ENCODE measurements around the gene TEX51.

Gene TEX51

GRCh38 chr2:126858991-126859390, 39.7 kb upstream of the TEX51 start:
- Histone ChIP-seq H3K27me3 (ENCODE audit: control insufficient read depth, insufficient read depth, low read length) (no peaks in the 10 kb centered on the region), H3K4me3 (ENCODE audit: low read depth, low read length) (no peak overlapping the region)

GRCh38 chr2:126859631-126860030, 39.1 kb upstream of the TEX51 start:
- Histone ChIP-seq H3K9me3 (ENCODE audit: control insufficient read depth, insufficient read depth, low read length) (no peaks in the 10 kb centered on the region), H3K27me3 (ENCODE audit: control insufficient read depth, insufficient read depth, low read length) (no peaks in the 10 kb centered on the region), H3K36me3 (ENCODE audit: control insufficient read depth, insufficient read depth, low read length) (no peaks in the 10 kb centered on the region), H3K4me1 (ENCODE audit: control insufficient read depth, insufficient read depth, low read length) (no peaks in the 10 kb centered on the region), H3K9ac (ENCODE audit: low read depth, low read length) (no peak overlapping the region), H3K4me3 (ENCODE audit: low read depth, low read length) (no peak overlapping the region)

More at GRCh38 chr2:126858991-126859390, 39.7 kb upstream of the TEX51 start:
- Histone ChIP-seq H3K9ac (ENCODE audit: low read depth, low read length) (no peak overlapping the region), H3K9me3 (ENCODE audit: control insufficient read depth, insufficient read depth, low read length) (no peaks in the 10 kb centered on the region), H3K4me1 (ENCODE audit: control insufficient read depth, insufficient read depth, low read length) (no peaks in the 10 kb centered on the region), H3K36me3 (ENCODE audit: control insufficient read depth, insufficient read depth, low read length) (no peaks in the 10 kb centered on the region)

GRCh38 chr2:126860385-126860784, 38.3 kb upstream of the TEX51 start:
- Histone ChIP-seq H3K4me1 (ENCODE audit: control insufficient read depth, insufficient read depth, low read length) (no peaks in the 10 kb centered on the region), H3K9ac (ENCODE audit: low read depth, low read length) (no peak overlapping the region), H3K4me3 (ENCODE audit: low read depth, low read length) (no peak overlapping the region), H3K36me3 (ENCODE audit: control insufficient read depth, insufficient read depth, low read length) (no peaks in the 10 kb centered on the region), H3K27me3 (ENCODE audit: control insufficient read depth, insufficient read depth, low read length) (no peaks in the 10 kb centered on the region), H3K9me3 (ENCODE audit: control insufficient read depth, insufficient read depth, low read length) (no peaks in the 10 kb centered on the region)

GRCh38 chr2:126862730-126863129, 36.0 kb upstream of the TEX51 start:
- H3K9me3 ChIP-seq (ENCODE audit: control insufficient read depth, insufficient read depth, low read length) = no peaks in the 10 kb centered on the region
- no peak overlapping the region for H3K4me3 ChIP-seq (ENCODE audit: low read depth, low read length)
- no peaks in the 10 kb centered on the region for H3K4me1 ChIP-seq (ENCODE audit: control insufficient read depth, insufficient read depth, low read length)
- H3K27me3 ChIP-seq (ENCODE audit: control insufficient read depth, insufficient read depth, low read length) = no peaks in the 10 kb centered on the region
- H3K36me3 ChIP-seq (ENCODE audit: control insufficient read depth, insufficient read depth, low read length) = no peaks in the 10 kb centered on the region
- no peak overlapping the region for H3K9ac ChIP-seq (ENCODE audit: low read depth, low read length)

GRCh38 chr2:126863336-126864015, 35.2 kb upstream of the TEX51 start:
- no peaks in the 10 kb centered on the region for H3K27me3 ChIP-seq (ENCODE audit: control insufficient read depth, insufficient read depth, low read length)
- H3K4me1 ChIP-seq (ENCODE audit: control insufficient read depth, insufficient read depth, low read length) = no peaks in the 10 kb centered on the region
- H3K9me3 ChIP-seq (ENCODE audit: control insufficient read depth, insufficient read depth, low read length) = no peaks in the 10 kb centered on the region
- H3K36me3 ChIP-seq (ENCODE audit: control insufficient read depth, insufficient read depth, low read length) = no peaks in the 10 kb centered on the region
- H3K9ac ChIP-seq (ENCODE audit: low read depth, low read length) = no peak overlapping the region
- no peak overlapping the region for H3K4me3 ChIP-seq (ENCODE audit: low read depth, low read length)

- H3K9me3 ChIP-seq (ENCODE audit: control insufficient read depth, insufficient read depth, low read length) = no peaks in the 10 kb centered on the region
- no peak overlapping the region for H3K4me3 ChIP-seq (ENCODE audit: low read depth, low read length)
Observed at GRCh38 chr2:126864861-126865260, 33.8 kb upstream of the TEX51 start.

GRCh38 chr2:126866451-126866850, 32.2 kb upstream of the TEX51 start:
- Histone ChIP-seq H3K9me3 (ENCODE audit: control insufficient read depth, insufficient read depth, low read length) (no peaks in the 10 kb centered on the region), H3K4me3 (ENCODE audit: low read depth, low read length) (no peak overlapping the region), H3K9ac (ENCODE audit: low read depth, low read length) (no peak overlapping the region), H3K4me1 (ENCODE audit: control insufficient read depth, insufficient read depth, low read length) (no peaks in the 10 kb centered on the region), H3K36me3 (ENCODE audit: control insufficient read depth, insufficient read depth, low read length) (no peaks in the 10 kb centered on the region), H3K27me3 (ENCODE audit: control insufficient read depth, insufficient read depth, low read length) (no peaks in the 10 kb centered on the region)

More at GRCh38 chr2:126864861-126865260, 33.8 kb upstream of the TEX51 start:
- Histone ChIP-seq H3K9ac (ENCODE audit: low read depth, low read length) (no peak overlapping the region), H3K27me3 (ENCODE audit: control insufficient read depth, insufficient read depth, low read length) (no peaks in the 10 kb centered on the region), H3K36me3 (ENCODE audit: control insufficient read depth, insufficient read depth, low read length) (no peaks in the 10 kb centered on the region), H3K4me1 (ENCODE audit: control insufficient read depth, insufficient read depth, low read length) (no peaks in the 10 kb centered on the region)

GRCh38 chr2:126874961-126875360, 23.7 kb upstream of the TEX51 start:
- H3K36me3 ChIP-seq (ENCODE audit: control insufficient read depth, insufficient read depth, low read length) = no peaks in the 10 kb centered on the region
- H3K27me3 ChIP-seq (ENCODE audit: control insufficient read depth, insufficient read depth, low read length) = no peaks in the 10 kb centered on the region
- H3K4me3 ChIP-seq (ENCODE audit: low read depth, low read length) = no peak overlapping the region
- H3K4me1 ChIP-seq (ENCODE audit: control insufficient read depth, insufficient read depth, low read length) = no peaks in the 10 kb centered on the region
- no peaks in the 10 kb centered on the region for H3K9me3 ChIP-seq (ENCODE audit: control insufficient read depth, insufficient read depth, low read length)
- H3K9ac ChIP-seq (ENCODE audit: low read depth, low read length) = no peak overlapping the region

- no peaks in the 10 kb centered on the region for H3K27me3 ChIP-seq (ENCODE audit: control insufficient read depth, insufficient read depth, low read length)
- H3K4me3 ChIP-seq (ENCODE audit: low read depth, low read length) = no peak overlapping the region
- no peaks in the 10 kb centered on the region for H3K36me3 ChIP-seq (ENCODE audit: control insufficient read depth, insufficient read depth, low read length)
- H3K9me3 ChIP-seq (ENCODE audit: control insufficient read depth, insufficient read depth, low read length) = no peaks in the 10 kb centered on the region
- no peaks in the 10 kb centered on the region for H3K4me1 ChIP-seq (ENCODE audit: control insufficient read depth, insufficient read depth, low read length)
- no peak overlapping the region for H3K9ac ChIP-seq (ENCODE audit: low read depth, low read length)
Observed at GRCh38 chr2:126876631-126877030, 22.1 kb upstream of the TEX51 start.

- no peaks in the 10 kb centered on the region for H3K36me3 ChIP-seq (ENCODE audit: control insufficient read depth, insufficient read depth, low read length)
- H3K9ac ChIP-seq (ENCODE audit: low read depth, low read length) = no peak overlapping the region
- H3K27me3 ChIP-seq (ENCODE audit: control insufficient read depth, insufficient read depth, low read length) = no peaks in the 10 kb centered on the region
- H3K4me1 ChIP-seq (ENCODE audit: control insufficient read depth, insufficient read depth, low read length) = no peaks in the 10 kb centered on the region
- no peak overlapping the region for H3K4me3 ChIP-seq (ENCODE audit: low read depth, low read length)
- H3K9me3 ChIP-seq (ENCODE audit: control insufficient read depth, insufficient read depth, low read length) = no peaks in the 10 kb centered on the region
Observed at GRCh38 chr2:126877041-126877440, 21.6 kb upstream of the TEX51 start.

- H3K4me3 ChIP-seq (ENCODE audit: low read depth, low read length) = no peak overlapping the region
- no peaks in the 10 kb centered on the region for H3K9me3 ChIP-seq (ENCODE audit: control insufficient read depth, insufficient read depth, low read length)
- H3K36me3 ChIP-seq (ENCODE audit: control insufficient read depth, insufficient read depth, low read length) = no peaks in the 10 kb centered on the region
- no peaks in the 10 kb centered on the region for H3K4me1 ChIP-seq (ENCODE audit: control insufficient read depth, insufficient read depth, low read length)
- no peaks in the 10 kb centered on the region for H3K27me3 ChIP-seq (ENCODE audit: control insufficient read depth, insufficient read depth, low read length)
- no peak overlapping the region for H3K9ac ChIP-seq (ENCODE audit: low read depth, low read length)
Observed at GRCh38 chr2:126877861-126878565, 20.7 kb upstream of the TEX51 start.

GRCh38 chr2:126878601-126879000, 20.1 kb upstream of the TEX51 start:
- Histone ChIP-seq H3K27me3 (ENCODE audit: control insufficient read depth, insufficient read depth, low read length) (no peaks in the 10 kb centered on the region), H3K4me3 (ENCODE audit: low read depth, low read length) (no peak overlapping the region), H3K9ac (ENCODE audit: low read depth, low read length) (no peak overlapping the region), H3K36me3 (ENCODE audit: control insufficient read depth, insufficient read depth, low read length) (no peaks in the 10 kb centered on the region), H3K4me1 (ENCODE audit: control insufficient read depth, insufficient read depth, low read length) (no peaks in the 10 kb centered on the region), H3K9me3 (ENCODE audit: control insufficient read depth, insufficient read depth, low read length) (no peaks in the 10 kb centered on the region)
